ENCODE measurements around the gene MGAT4B.
A peak's percentile ranks its signal among the peaks of the same experiment; 100 is the strongest.
"Not testable (repeated sequence)": the region's sequence is repeated elsewhere in the genome, so short reads cannot be mapped to it uniquely, and the experiment has no call there.

Gene MGAT4B

GRCh38 chr5:179806250-179807048 lies at the start of gene MGAT4B:
Gene MGAT4B (minus strand): TSS chr5:179806866. CDS start chr5:179806583, 283 bp downstream.
- peak; percentile 93 for DNase-seq (ENCODE audit: low read depth, low spot score)

GRCh38 chr5:179854356-179854755 lies 47.7 kb upstream of the MGAT4B start:
- DNase-seq (ENCODE audit: low read depth, low spot score) = no peak

GRCh38 chr5:179852993-179853547 lies 46.4 kb upstream of the MGAT4B start:
- DNase-seq (ENCODE audit: low read depth, low spot score) = no peak

- no peak for DNase-seq (ENCODE audit: low read depth, low spot score)
Observed at GRCh38 chr5:179841621-179842020, 35.0 kb upstream of the MGAT4B start.

- no peak for DNase-seq (ENCODE audit: low read depth, low spot score)
Observed at GRCh38 chr5:179840766-179841165, 34.1 kb upstream of the MGAT4B start.

- no peak for DNase-seq (ENCODE audit: low read depth, low spot score)
Observed at GRCh38 chr5:179840321-179840720, 33.7 kb upstream of the MGAT4B start.

- DNase-seq (ENCODE audit: low read depth, low spot score) = no peak
Observed at GRCh38 chr5:179839328-179840256, 32.9 kb upstream of the MGAT4B start.

- no peak for DNase-seq (ENCODE audit: low read depth, low spot score)
Observed at GRCh38 chr5:179837076-179838011, 30.7 kb upstream of the MGAT4B start.

GRCh38 chr5:179836225-179837019 lies 29.8 kb upstream of the MGAT4B start:
- DNase-seq (ENCODE audit: low read depth, low spot score) = no peak

GRCh38 chr5:179834871-179835270 lies 28.2 kb upstream of the MGAT4B start:
- not testable (repeated sequence) for DNase-seq (ENCODE audit: low read depth, low spot score)

GRCh38 chr5:179834120-179834519 lies 27.5 kb upstream of the MGAT4B start:
- no peak for DNase-seq (ENCODE audit: low read depth, low spot score)

GRCh38 chr5:179833709-179834070 lies 27.0 kb upstream of the MGAT4B start:
- no peak for DNase-seq (ENCODE audit: low read depth, low spot score)

GRCh38 chr5:179833056-179833708 lies 26.5 kb upstream of the MGAT4B start:
- DNase-seq (ENCODE audit: low read depth, low spot score) = no peak

GRCh38 chr5:179832039-179832745 lies 25.5 kb upstream of the MGAT4B start:
- no peak for DNase-seq (ENCODE audit: low read depth, low spot score)

GRCh38 chr5:179830818-179831468 lies 24.3 kb upstream of the MGAT4B start:
- DNase-seq (ENCODE audit: low read depth, low spot score) = no peak

- no peak for DNase-seq (ENCODE audit: low read depth, low spot score)
Observed at GRCh38 chr5:179829732-179830435, 23.2 kb upstream of the MGAT4B start.

- no peak for DNase-seq (ENCODE audit: low read depth, low spot score)
Observed at GRCh38 chr5:179828756-179829421, 22.2 kb upstream of the MGAT4B start.

Measured in astrocyte of the hippocampus (primary cell).